ENCODE results near the gene SEMA6D.

- TF ChIP-seq, protein P1, sequence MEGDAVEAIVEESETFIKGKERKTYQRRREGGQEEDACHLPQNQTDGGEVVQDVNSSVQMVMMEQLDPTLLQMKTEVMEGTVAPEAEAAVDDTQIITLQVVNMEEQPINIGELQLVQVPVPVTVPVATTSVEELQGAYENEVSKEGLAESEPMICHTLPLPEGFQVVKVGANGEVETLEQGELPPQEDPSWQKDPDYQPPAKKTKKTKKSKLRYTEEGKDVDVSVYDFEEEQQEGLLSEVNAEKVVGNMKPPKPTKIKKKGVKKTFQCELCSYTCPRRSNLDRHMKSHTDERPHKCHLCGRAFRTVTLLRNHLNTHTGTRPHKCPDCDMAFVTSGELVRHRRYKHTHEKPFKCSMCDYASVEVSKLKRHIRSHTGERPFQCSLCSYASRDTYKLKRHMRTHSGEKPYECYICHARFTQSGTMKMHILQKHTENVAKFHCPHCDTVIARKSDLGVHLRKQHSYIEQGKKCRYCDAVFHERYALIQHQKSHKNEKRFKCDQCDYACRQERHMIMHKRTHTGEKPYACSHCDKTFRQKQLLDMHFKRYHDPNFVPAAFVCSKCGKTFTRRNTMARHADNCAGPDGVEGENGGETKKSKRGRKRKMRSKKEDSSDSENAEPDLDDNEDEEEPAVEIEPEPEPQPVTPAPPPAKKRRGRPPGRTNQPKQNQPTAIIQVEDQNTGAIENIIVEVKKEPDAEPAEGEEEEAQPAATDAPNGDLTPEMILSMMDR (conservative IDR thresholded peaks at IDR 0.05 in 1 of 2, IDR thresholded peaks at IDR 0.05 in 1 of 2; ENCODE audit: extremely low read depth in 1 of 2, insufficient read depth in 1 of 2, low read depth in 1 of 2, low read length in 2 of 2): no peak
- TF ChIP-seq EZH2 (IDR thresholded peaks at IDR 0.05; ENCODE audit: borderline replicate concordance, low read length): no peak
Observed at GRCh38 chr15:47741907-47742306, 24.6 kb downstream of the SEMA6D start.
